HPDE6-E6E7 (cell line): ENCODE results near the gene CDH19.
"Not testable (repeated sequence)": the region's sequence is repeated elsewhere in the genome, so short reads cannot be mapped to it uniquely, and the experiment has no call there.

Source experiments
- DNase-seq: peaks from one replicate; pipeline ENCODE4 v3.0.0; 2011; ENCODE audit warnings: missing footprints; ENCODE audit errors: extremely low spot score

Gene CDH19

GRCh38 chr18:66566616-66567015 is 37.3 kb downstream of the CDH19 start:
- DNase-seq, result no peak

GRCh38 chr18:66564236-66564635 is 39.7 kb downstream of the CDH19 start:
- no peak for DNase-seq

GRCh38 chr18:66562279-66562678 is 41.6 kb downstream of the CDH19 start:
- no peak for DNase-seq

- DNase-seq, result peak; percentile 11
These were observed 43.8 kb downstream of the CDH19 start for GRCh38 chr18:66560094-66560493.

GRCh38 chr18:66558773-66559172 is 45.1 kb downstream of the CDH19 start:
- DNase-seq, result peak; percentile 2

- no peak for DNase-seq
These were observed 46.8 kb downstream of the CDH19 start for GRCh38 chr18:66557091-66557490.

- DNase-seq, result no peak
These were observed 48.3 kb downstream of the CDH19 start for GRCh38 chr18:66555585-66555984.

- no peak for DNase-seq
These were observed 50.1 kb downstream of the CDH19 start for GRCh38 chr18:66553824-66554223.

GRCh38 chr18:66550366-66550765 is 53.5 kb downstream of the CDH19 start:
- no peak for DNase-seq

GRCh38 chr18:66548747-66549146 is 55.1 kb downstream of the CDH19 start:
- DNase-seq, result no peak

GRCh38 chr18:66534110-66534509 is 69.8 kb downstream of the CDH19 start:
- no peak for DNase-seq

GRCh38 chr18:66533693-66534092 is 70.2 kb downstream of the CDH19 start:
- DNase-seq, result no peak

GRCh38 chr18:66523219-66523991 is 80.5 kb downstream of the CDH19 start:
- no peak for DNase-seq

GRCh38 chr18:66513996-66514395 is 89.9 kb downstream of the CDH19 start:
- DNase-seq, result no peak

- DNase-seq, result no peak
These were observed 92.1 kb downstream of the CDH19 start for GRCh38 chr18:66511792-66512191.

GRCh38 chr18:66511289-66511688 is 92.6 kb downstream of the CDH19 start:
- DNase-seq, result no peak

- no peak for DNase-seq
These were observed 93.4 kb downstream of the CDH19 start for GRCh38 chr18:66510357-66511045.

- DNase-seq, result no peak
These were observed 95.0 kb downstream of the CDH19 start for GRCh38 chr18:66508937-66509336.

- DNase-seq, result no peak
These were observed 97.7 kb downstream of the CDH19 start for GRCh38 chr18:66506178-66506577.

GRCh38 chr18:66497351-66497750 is 106.5 kb downstream of the CDH19 start:
- DNase-seq, result no peak

GRCh38 chr18:66495844-66496243 is 108.0 kb downstream of the CDH19 start:
- DNase-seq, result peak; percentile 42

GRCh38 chr18:66473882-66474281 is 130.0 kb downstream of the CDH19 start:
- no peak for DNase-seq

- DNase-seq, result not testable (repeated sequence)
These were observed 137.7 kb downstream of the CDH19 start for GRCh38 chr18:66466184-66466583.
